Measurements from ENCODE around the gene PTGES3.

The PTGES3 gene

DNA sequence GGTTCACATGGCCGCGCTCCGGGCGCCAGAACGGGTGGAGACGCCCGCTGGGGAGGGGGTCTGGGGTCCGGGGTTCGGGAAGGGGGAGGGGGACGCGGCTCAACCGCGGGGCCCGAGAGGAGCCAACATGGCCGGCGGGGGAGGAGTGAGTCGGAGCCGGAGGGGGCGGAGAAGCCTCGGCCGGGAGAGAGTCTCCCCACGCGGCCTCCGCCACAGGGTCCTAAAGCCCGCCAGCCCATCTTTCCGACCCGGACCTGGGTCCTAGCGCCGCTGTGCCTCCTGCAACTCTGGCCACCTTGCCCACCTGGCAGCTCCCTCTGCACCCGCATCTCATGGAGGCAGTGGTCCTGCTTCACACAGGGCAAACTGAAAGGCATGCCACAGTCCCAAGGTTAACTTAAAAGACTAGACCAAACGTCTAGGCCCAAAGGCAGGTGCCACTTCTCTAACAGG lies 57.9 kb downstream of the PTGES3 start, which contains the start of gene BAZ2A:
TSS of gene BAZ2A (minus strand) at position 147 of the 453 bp plus-strand sequence. CDS start 12,796 bp downstream, outside the sequence.
- H3K79me1 ChIP-seq (replicated peaks; ENCODE audit: low read length, poor library complexity, severe bottlenecking) = peaks cover 12% of the 10 kb centered on the region
- H2AFZ ChIP-seq (ENCODE audit: low read depth, low read length) = no peak within 1 kb of the TSS
- H3K9ac ChIP-seq (ENCODE audit: low read length) = peak within 1 kb of the TSS; percentile 96
- peak within 1 kb of the TSS; percentile 55 for H3K27ac ChIP-seq (ENCODE audit: low read length, poor library complexity, severe bottlenecking)
- H2BK12ac ChIP-seq (ENCODE audit: low read length in 2 of 2) = peak within 1 kb of the TSS in 1 of 2 experiments; percentile 40
- peak within 1 kb of the TSS; percentile 94 to 97 for H3K18ac ChIP-seq (ENCODE audit: low read depth in 1 of 2, low read length in 2 of 2)
- peak within 1 kb of the TSS; percentile 87 for H4K91ac ChIP-seq (ENCODE audit: low read length)
- peaks cover 11 to 16% of the 10 kb centered on the region in 2 experiments for H3K36me3 ChIP-seq (ENCODE audit: control insufficient read depth in 1 of 2, insufficient read depth in 2 of 2, low read depth in 1 of 2, low read length in 2 of 2)
- H3K4me2 ChIP-seq (ENCODE audit: low read length, poor library complexity, severe bottlenecking) = peak within 1 kb of the TSS; percentile 84
- peaks cover 27% of the 10 kb centered on the region for H3K4me1 ChIP-seq (ENCODE audit: control insufficient read depth, insufficient read depth, low read depth, low read length)
- peak within 1 kb of the TSS; percentile 68 to 78 for H3K14ac ChIP-seq (ENCODE audit: low read length in 2 of 2)
- peak within 1 kb of the TSS; percentile 80 for H4K8ac ChIP-seq (ENCODE audit: low read length)
- peak within 1 kb of the TSS; percentile 32 for H2BK5ac ChIP-seq (ENCODE audit: low read depth, low read length, poor library complexity, severe bottlenecking)
- H2BK120ac ChIP-seq (ENCODE audit: low read depth, low read length) = peak within 1 kb of the TSS; percentile 96
- DNase-seq = peak; percentile 86
- no peaks in the 10 kb centered on the region for H3K27me3 ChIP-seq (ENCODE audit: control insufficient read depth in 1 of 2, insufficient read depth in 1 of 2, low read length in 2 of 2)
- H3K23ac ChIP-seq (ENCODE audit: low read length in 2 of 2) = peak within 1 kb of the TSS; percentile 71 to 97
- peak within 1 kb of the TSS; percentile 89 to 98 for H3K4ac ChIP-seq (ENCODE audit: low read depth in 1 of 2, low read length in 2 of 2)
- peak within 1 kb of the TSS; percentile 93 to 97 for H3K4me3 ChIP-seq (ENCODE audit: insufficient read depth in 1 of 2, low read depth in 1 of 2, low read length in 2 of 2)
- 4% methylated on average over 16 of the region's 31 CpGs for WGBS
- no peaks in the 10 kb centered on the region for H3K9me3 ChIP-seq (ENCODE audit: control insufficient read depth, low read length)
- H2AK5ac ChIP-seq (ENCODE audit: low read length, severe bottlenecking) = peak within 1 kb of the TSS; percentile 39
- H2BK15ac ChIP-seq (ENCODE audit: low read depth, poor library complexity, severe bottlenecking) = peak within 1 kb of the TSS; percentile 99

DNA sequence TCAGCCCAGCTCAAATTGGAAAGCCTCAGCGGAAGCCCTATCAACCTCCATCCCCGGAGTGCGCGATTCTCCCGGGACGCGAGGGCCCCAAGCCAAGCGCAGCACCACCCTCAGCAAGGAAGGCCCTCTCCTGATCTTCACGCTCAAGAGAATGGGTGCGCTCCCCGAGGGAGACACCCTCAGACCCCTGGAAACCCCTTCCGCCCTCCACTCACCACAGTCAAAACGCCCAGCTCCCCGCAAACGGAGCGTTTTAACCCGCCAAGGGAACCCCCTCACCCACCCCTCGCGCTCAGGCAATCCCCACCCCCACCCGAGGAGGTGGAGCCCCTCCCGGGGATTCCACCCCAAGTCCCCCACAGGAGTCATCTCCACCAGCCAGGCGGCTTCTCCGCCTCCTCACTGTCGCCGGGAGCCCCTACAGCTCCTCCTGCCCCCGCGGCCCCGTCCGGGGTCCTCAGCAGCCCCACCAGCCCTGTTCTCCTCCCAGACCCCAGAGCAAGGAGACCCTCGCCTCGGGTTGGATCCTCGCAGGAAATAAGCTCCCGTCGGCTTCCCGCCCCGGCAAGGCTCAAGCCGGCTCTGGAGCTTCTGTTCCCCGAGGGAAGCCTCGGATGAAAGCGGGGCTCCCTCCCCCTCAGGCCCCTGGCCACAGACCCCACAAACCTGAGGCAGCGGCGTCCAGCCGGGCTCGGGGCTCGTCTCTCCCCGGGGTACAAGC lies 58.5 kb downstream of the PTGES3 start:
- Histone ChIP-seq H3K4me2 (ENCODE audit: low read length, poor library complexity, severe bottlenecking) (peak overlapping the region; percentile 84), H3K14ac (ENCODE audit: low read length in 2 of 2) (peak overlapping the region; percentile 68 to 78), H2BK120ac (ENCODE audit: low read depth, low read length) (peak overlapping the region; percentile 96), H4K91ac (ENCODE audit: low read length) (peak overlapping the region; percentile 87), H2AK5ac (ENCODE audit: low read length, severe bottlenecking) (no peak overlapping the region), H3K9ac (ENCODE audit: low read length) (peak overlapping the region; percentile 96), H3K18ac (ENCODE audit: low read depth in 1 of 2, low read length in 2 of 2) (peak overlapping the region; percentile 94 to 97), H3K9me3 (ENCODE audit: control insufficient read depth, low read length) (no peaks in the 10 kb centered on the region), H3K27ac (ENCODE audit: low read length, poor library complexity, severe bottlenecking) (peak overlapping the region; percentile 55), H3K4me1 (ENCODE audit: control insufficient read depth, insufficient read depth, low read depth, low read length) (peaks cover 27% of the 10 kb centered on the region), H2BK15ac (ENCODE audit: low read depth, poor library complexity, severe bottlenecking) (peak overlapping the region; percentile 99), H3K27me3 (ENCODE audit: control insufficient read depth in 1 of 2, insufficient read depth in 1 of 2, low read length in 2 of 2) (no peaks in the 10 kb centered on the region), H2BK5ac (ENCODE audit: low read depth, low read length, poor library complexity, severe bottlenecking) (peak overlapping the region; percentile 32), H3K79me1 (replicated peaks; ENCODE audit: low read length, poor library complexity, severe bottlenecking) (peaks cover 11% of the 10 kb centered on the region), H2BK12ac (ENCODE audit: low read length in 2 of 2) (peak overlapping the region in 1 of 2 experiments; percentile 40), H3K36me3 (ENCODE audit: control insufficient read depth in 1 of 2, insufficient read depth in 2 of 2, low read depth in 1 of 2, low read length in 2 of 2) (peaks cover 12 to 17% of the 10 kb centered on the region in 2 experiments), H4K8ac (ENCODE audit: low read length) (peak overlapping the region; percentile 80), H2AFZ (ENCODE audit: low read depth, low read length) (no peak overlapping the region), H3K4ac (ENCODE audit: low read depth in 1 of 2, low read length in 2 of 2) (peak overlapping the region; percentile 89 to 98), H3K4me3 (ENCODE audit: insufficient read depth in 1 of 2, low read depth in 1 of 2, low read length in 2 of 2) (peak overlapping the region; percentile 93 to 97), H3K23ac (ENCODE audit: low read length in 2 of 2) (peak overlapping the region; percentile 71 to 97)
- peak; percentile 27 for DNase-seq
- under 1% methylated on average over 44 of the region's 46 CpGs for WGBS

DNA sequence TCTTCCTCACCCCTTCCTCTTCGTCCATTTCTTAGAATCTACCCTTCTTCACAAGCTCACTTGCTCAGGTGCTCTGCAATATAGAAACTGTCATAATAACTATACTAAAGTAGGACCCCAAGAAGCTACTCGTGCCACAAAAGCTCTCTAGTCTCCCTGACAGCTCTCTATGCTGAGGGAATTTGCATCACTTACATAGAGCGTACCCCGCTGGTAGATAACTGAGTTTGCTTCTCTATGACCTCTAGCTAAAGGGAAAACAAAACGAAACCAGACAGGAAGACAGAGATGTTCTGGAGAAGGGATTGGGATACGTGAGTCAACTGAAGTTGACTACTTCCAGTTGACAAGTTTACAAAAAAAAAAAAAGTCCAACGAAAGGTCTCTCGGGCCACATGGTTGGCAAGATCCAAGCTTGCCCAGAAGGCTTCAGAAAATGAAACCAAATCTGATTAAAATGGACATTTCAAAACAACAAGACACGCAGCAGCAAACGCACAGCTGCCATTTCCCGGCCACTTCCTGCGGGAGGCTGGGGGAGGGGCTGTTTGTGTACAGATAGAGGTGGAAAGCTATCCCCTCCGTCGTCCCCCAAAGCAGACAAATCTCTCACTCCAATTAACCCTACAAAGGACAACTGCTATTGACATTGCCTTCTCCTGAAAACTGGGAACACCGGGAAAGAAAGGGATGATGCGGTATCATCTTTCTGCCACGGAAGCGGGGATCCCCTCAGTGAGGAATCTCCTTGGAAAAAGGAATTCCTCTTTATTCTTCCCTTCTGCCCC lies 59.2 kb downstream of the PTGES3 start:
- Histone ChIP-seq H3K4me1 (ENCODE audit: control insufficient read depth, insufficient read depth, low read depth, low read length) (peaks cover 25% of the 10 kb centered on the region), H3K9ac (ENCODE audit: low read length) (peak overlapping the region; percentile 96)

DNA sequence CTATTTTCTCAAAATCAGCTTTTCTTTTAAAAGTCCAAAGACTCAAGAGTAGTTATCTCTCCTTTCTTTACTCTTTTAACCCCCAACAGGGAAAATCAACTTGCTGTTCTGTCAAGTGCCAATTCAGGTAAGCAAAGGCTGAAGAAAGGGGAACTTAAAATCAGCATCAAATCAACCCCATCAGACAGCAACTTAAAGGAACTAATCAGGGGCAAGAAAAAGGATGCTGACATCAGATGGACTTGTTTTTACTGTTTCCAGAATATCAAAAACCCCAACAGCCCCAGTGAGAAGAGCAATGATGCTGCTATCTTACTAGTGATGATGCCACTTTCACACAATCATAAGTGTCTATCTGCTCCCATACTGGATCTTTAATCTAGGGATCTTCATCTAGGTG lies 61.4 kb downstream of the PTGES3 start:
- no peak for DNase-seq
- Histone ChIP-seq H3K18ac (ENCODE audit: low read depth in 1 of 2, low read length in 2 of 2) (no peak overlapping the region), H2BK120ac (ENCODE audit: low read depth, low read length) (no peak overlapping the region), H2BK5ac (ENCODE audit: low read depth, low read length, poor library complexity, severe bottlenecking) (no peak overlapping the region), H3K4ac (ENCODE audit: low read depth in 1 of 2, low read length in 2 of 2) (no peak overlapping the region), H2AFZ (ENCODE audit: low read depth, low read length) (no peak overlapping the region), H3K4me3 (ENCODE audit: insufficient read depth in 1 of 2, low read depth in 1 of 2, low read length in 2 of 2) (no peak overlapping the region), H2BK15ac (ENCODE audit: low read depth, poor library complexity, severe bottlenecking) (no peak overlapping the region), H3K14ac (ENCODE audit: low read length in 2 of 2) (no peak overlapping the region), H2AK5ac (ENCODE audit: low read length, severe bottlenecking) (no peak overlapping the region), H2BK12ac (ENCODE audit: low read length in 2 of 2) (no peak overlapping the region), H3K9ac (ENCODE audit: low read length) (peak overlapping the region; percentile 23), H4K91ac (ENCODE audit: low read length) (no peak overlapping the region), H3K27ac (ENCODE audit: low read length, poor library complexity, severe bottlenecking) (no peak overlapping the region), H3K4me1 (ENCODE audit: control insufficient read depth, insufficient read depth, low read depth, low read length) (peaks cover 11% of the 10 kb centered on the region), H3K23ac (ENCODE audit: low read length in 2 of 2) (no peak overlapping the region), H4K8ac (ENCODE audit: low read length) (no peak overlapping the region), H3K4me2 (ENCODE audit: low read length, poor library complexity, severe bottlenecking) (no peak overlapping the region), H3K27me3 (ENCODE audit: control insufficient read depth in 1 of 2, insufficient read depth in 1 of 2, low read length in 2 of 2) (no peaks in the 10 kb centered on the region), H3K79me1 (replicated peaks; ENCODE audit: low read length, poor library complexity, severe bottlenecking) (peaks cover 7% of the 10 kb centered on the region), H3K36me3 (ENCODE audit: control insufficient read depth in 1 of 2, insufficient read depth in 2 of 2, low read depth in 1 of 2, low read length in 2 of 2) (peaks cover 13 to 39% of the 10 kb centered on the region in 2 experiments), H3K9me3 (ENCODE audit: control insufficient read depth, low read length) (no peaks in the 10 kb centered on the region)

More for the DNA sequence above, 59.2 kb downstream of the PTGES3 start:
- Histone ChIP-seq H2BK12ac (ENCODE audit: low read length in 2 of 2) (no peak overlapping the region), H3K14ac (ENCODE audit: low read length in 2 of 2) (no peak overlapping the region), H2AK5ac (ENCODE audit: low read length, severe bottlenecking) (no peak overlapping the region), H3K27me3 (ENCODE audit: control insufficient read depth in 1 of 2, insufficient read depth in 1 of 2, low read length in 2 of 2) (no peaks in the 10 kb centered on the region), H3K23ac (ENCODE audit: low read length in 2 of 2) (no peak overlapping the region), H3K36me3 (ENCODE audit: control insufficient read depth in 1 of 2, insufficient read depth in 2 of 2, low read depth in 1 of 2, low read length in 2 of 2) (peaks cover 12 to 24% of the 10 kb centered on the region in 2 experiments), H2BK5ac (ENCODE audit: low read depth, low read length, poor library complexity, severe bottlenecking) (peak overlapping the region; percentile 32), H3K4ac (ENCODE audit: low read depth in 1 of 2, low read length in 2 of 2) (no peak overlapping the region), H4K91ac (ENCODE audit: low read length) (peak overlapping the region; percentile 52), H4K8ac (ENCODE audit: low read length) (peak overlapping the region; percentile 80), H3K9me3 (ENCODE audit: control insufficient read depth, low read length) (no peaks in the 10 kb centered on the region), H2BK15ac (ENCODE audit: low read depth, poor library complexity, severe bottlenecking) (peak overlapping the region; percentile 99), H2AFZ (ENCODE audit: low read depth, low read length) (no peak overlapping the region), H3K79me1 (replicated peaks; ENCODE audit: low read length, poor library complexity, severe bottlenecking) (peaks cover 9% of the 10 kb centered on the region), H2BK120ac (ENCODE audit: low read depth, low read length) (peak overlapping the region; percentile 96), H3K4me2 (ENCODE audit: low read length, poor library complexity, severe bottlenecking) (peak overlapping the region; percentile 84), H3K4me3 (ENCODE audit: insufficient read depth in 1 of 2, low read depth in 1 of 2, low read length in 2 of 2) (peak overlapping the region; percentile 93 to 97), H3K18ac (ENCODE audit: low read depth in 1 of 2, low read length in 2 of 2) (peak overlapping the region; percentile 71 to 97), H3K27ac (ENCODE audit: low read length, poor library complexity, severe bottlenecking) (peak overlapping the region; percentile 55)
- WGBS = under 1% methylated on average over 13 of the region's 18 CpGs
- peak; percentile 91 for DNase-seq
